Amniotic stem cell (primary cell): ENCODE measurements around the gene SPZ1.
"Not testable (repeated sequence)": the region's sequence is repeated elsewhere in the genome, so short reads cannot be mapped to it uniquely, and the experiment has no call there.

Experiments used
- DNase-seq: peaks from one replicate; lab custom pipeline; 2025; lab: John Stamatoyannopoulos, UW

Gene SPZ1

GRCh38 chr5:80339116-80339515 is 19.3 kb downstream of the SPZ1 start:
- no peak for DNase-seq

GRCh38 chr5:80341016-80341775 is 21.4 kb downstream of the SPZ1 start:
- no peak for DNase-seq

GRCh38 chr5:80343067-80343466 is 23.3 kb downstream of the SPZ1 start:
- no peak for DNase-seq

- no peak for DNase-seq
Measured at GRCh38 chr5:80346055-80346454, 26.3 kb downstream of the SPZ1 start.

- no peak for DNase-seq
Measured at GRCh38 chr5:80348171-80348570, 28.4 kb downstream of the SPZ1 start.

GRCh38 chr5:80351019-80351418 is 31.2 kb downstream of the SPZ1 start:
- DNase-seq: not testable (repeated sequence)

DNA sequence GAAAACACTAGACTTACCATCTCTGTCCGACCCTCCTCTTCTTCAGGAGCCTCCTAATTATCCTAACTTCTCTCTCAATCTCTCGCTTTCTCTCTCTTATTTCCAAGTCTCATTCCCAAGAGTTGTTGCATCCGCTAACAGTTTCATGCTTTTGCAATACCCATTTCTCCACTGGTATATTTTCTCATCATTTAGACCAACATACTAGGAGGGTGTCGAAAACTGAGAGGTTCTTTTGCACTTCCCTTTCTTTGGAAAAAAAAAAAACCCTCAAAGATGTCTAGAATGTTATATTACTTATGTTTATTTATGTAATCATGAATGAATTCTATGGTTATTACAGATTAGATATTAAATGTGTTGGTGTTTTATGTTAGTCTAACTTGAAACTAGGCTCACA is 35.9 kb downstream of the SPZ1 start:
- DNase-seq: no peak

DNA sequence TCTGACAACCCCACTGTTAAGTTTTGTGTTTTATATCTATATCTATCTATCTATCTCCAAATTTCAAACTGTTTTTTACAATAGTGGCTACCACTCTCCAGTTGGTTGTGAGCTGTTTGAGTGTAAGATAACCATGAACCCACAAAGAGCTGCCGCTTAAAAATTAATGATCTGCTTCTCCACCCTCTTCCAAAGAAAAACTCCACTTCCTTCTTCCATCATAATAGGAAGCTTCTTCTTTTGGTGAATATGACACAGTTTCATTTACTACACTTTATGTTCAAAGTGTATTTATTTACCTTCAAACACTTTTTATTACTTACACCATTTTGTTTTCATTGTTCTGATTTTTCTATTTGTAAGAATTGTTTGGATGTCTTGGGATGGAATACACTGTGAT is 37.9 kb downstream of the SPZ1 start:
- no peak for DNase-seq

DNA sequence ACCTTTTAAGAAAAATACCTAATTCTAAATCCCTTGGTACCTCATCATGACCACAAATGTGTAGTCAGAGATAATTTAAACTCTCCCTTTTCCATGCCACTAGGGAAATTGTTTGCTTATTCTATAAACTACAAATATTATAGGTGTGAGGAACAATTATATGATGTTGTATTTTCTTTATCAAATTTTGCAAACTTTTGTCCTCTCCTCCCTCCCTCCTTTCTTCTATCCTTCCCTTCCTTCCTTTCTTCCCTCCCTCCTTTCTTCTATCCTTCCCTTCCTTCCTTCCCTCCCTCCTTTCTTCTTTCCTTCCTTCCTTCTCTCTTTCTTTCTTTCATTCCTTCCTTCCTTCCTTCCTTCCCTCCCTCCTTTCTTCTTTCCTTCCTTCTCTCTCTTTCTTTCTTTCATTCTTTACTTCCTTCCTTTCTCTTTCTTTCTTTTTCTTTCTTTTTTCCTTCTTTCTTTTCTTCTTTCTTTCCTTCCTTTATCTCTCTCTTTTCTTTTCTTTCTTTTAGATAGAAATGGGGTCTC is 41.2 kb downstream of the SPZ1 start:
- DNase-seq: no peak

GRCh38 chr5:80364892-80365291 is 45.1 kb downstream of the SPZ1 start:
- DNase-seq: no peak

GRCh38 chr5:80368661-80369480 is 49.1 kb downstream of the SPZ1 start:
- DNase-seq: no peak

- no peak for DNase-seq
Measured at GRCh38 chr5:80369521-80369920, 49.7 kb downstream of the SPZ1 start.

DNA sequence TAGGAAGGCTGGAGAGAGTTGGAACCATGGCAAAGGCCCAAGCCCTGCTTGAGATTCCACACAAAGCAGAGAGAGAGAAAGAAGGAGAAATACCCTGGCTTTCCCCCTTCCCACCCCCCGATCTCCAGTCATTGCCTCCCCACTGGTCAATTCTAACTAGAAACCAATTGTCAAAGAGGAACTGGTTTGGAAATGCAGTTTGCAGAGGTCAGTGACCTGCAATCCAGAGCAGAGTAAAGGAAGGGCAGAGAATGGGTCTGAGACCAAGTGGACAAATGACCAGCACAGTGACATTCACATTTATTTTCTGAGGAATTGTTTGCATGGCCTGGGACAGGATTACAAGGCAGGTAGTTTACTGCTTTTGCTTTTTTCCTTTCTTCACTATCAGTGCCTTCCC is 50.6 kb downstream of the SPZ1 start:
- no peak for DNase-seq
